ENCODE results near the gene FRMD4B. TPM values are rescaled to one million over a fixed set of nuclear protein-coding genes. Genes with fewer than 3 reads are reported as not detected.
"Not testable (repeated sequence)": the region's sequence is repeated elsewhere in the genome, so short reads cannot be mapped to it uniquely, and the experiment has no call there.

FRMD4B gene
- polyA plus RNA-seq, 3 donors: 42.9 to 52.3 (median 47.5) TPM

GRCh38 chr3:69292185-69292584, 93.7 kb downstream of the FRMD4B start:
- DNase-seq (ENCODE audit: low read depth in 3 of 3, low spot score in 2 of 3): no peak

- no peak for DNase-seq (ENCODE audit: low read depth in 3 of 3, low spot score in 2 of 3)
Measured at GRCh38 chr3:69290430-69290829, 95.5 kb downstream of the FRMD4B start.

- DNase-seq (ENCODE audit: low read depth in 3 of 3, low spot score in 2 of 3): no peak
Measured at GRCh38 chr3:69290006-69290405, 95.9 kb downstream of the FRMD4B start.

DNA sequence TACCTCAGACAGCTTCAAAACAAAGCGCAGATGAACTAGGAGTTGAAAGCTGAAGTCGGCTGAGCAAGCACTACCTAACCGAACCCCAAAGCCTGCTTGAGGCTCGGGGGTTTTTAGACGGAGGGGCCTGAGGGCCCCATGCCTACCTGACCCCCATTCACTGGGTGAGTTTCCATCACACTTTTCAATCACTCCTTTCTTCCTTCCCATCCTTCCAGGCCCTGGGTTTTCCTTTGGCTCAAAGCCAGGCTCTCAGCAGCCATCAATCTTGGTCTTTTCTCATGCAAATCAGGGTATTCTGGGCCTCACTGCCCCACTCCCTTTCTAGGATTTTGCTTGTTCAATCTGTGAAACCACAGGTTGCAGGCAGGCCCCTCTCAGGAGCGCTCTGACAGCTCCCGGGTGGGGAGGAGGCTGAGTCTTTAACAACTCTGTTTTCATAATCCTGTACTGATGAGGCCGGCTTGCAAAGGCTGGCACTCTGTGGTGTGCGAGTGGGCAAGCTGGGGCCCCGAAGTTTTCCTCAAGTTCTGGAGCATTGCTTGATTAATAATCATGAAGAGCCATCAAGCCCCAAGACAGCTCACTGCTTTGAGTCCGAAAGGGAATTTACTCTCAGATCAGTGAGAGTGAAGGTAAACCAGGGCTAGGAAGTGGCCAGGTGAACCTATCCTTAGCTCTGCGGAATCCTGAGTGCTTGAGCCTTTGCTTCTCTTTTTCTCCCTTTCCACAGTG, 97.6 kb downstream of the FRMD4B start:
- no peak for DNase-seq (ENCODE audit: low read depth in 3 of 3, low spot score in 2 of 3)

DNA sequence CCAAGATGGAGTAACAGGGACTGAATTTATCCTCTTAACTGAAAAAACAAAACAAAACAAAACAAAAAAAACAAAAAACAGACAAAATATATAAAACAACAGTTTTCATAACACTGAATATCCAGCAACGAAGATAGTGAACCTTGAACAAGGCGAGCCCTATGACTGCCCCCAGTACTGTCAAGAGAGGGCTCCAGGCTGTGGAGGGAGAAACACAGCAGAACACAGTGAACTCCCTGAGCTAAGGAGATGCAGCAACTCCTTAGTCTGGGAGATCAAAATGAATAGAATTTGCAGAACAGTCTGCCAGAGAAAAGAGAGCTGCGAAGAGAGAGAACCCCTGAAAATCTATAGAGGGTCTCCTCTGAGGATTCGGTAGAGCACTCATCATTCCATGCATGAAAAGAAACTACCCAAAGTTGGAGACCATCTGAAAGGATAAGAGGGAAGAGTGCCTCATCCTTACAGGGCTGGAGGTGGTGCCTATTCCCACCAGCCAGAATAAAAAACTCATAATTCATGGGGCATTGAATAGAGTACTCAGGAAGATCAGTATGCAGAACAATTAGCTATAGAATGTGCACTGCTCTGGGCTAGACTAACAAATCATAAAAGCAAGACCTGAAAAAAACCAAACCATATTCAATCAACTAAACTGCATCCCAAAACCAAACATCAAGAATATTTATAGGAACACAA, 101.8 kb downstream of the FRMD4B start:
- no peak for DNase-seq (ENCODE audit: low read depth in 3 of 3, low spot score in 2 of 3)

DNA sequence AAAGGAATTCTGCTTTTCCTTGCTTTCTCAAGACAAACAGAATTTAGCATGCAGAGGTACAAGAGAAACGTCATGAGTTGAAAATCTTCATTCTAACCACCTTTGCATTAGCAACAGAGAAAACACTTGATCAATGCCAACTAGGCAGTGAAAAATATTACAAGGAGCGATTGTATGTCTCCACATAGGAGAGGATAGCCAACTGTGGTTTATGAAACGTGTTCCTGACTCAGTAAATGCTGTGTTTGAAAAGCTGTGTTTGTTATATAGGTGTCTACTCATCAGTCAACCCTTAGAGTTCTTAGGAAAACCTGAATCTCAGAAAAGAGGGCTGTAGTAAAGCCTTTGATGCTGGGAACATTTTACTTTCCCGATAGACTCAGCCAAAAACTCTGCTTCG, 102.4 kb downstream of the FRMD4B start:
- no peak for DNase-seq (ENCODE audit: low read depth in 3 of 3, low spot score in 2 of 3)

DNA sequence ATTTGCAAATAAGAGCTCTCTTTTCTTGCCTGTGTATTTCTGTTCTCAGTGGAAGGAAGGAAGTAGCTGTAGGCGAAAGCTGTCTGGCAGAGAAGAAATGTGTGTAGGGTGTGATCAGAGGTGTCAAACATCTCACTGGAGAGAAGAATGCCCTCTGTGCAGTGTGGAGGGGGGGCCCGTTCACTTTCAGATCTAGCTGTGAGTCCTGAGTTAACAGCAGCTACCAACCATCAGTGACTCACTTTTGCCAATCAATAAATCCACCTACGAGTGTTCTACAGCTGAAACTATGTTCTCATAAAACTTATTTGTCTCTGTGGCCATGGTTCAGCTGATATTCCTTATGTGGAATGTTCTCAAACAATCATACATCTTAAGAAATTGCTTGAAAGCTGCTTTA, 103.7 kb downstream of the FRMD4B start:
- no peak for DNase-seq (ENCODE audit: low read depth in 3 of 3, low spot score in 2 of 3)

GRCh38 chr3:69277403-69277802, 108.5 kb downstream of the FRMD4B start:
- not testable (repeated sequence) for DNase-seq (ENCODE audit: low read depth in 3 of 3, low spot score in 2 of 3)

GRCh38 chr3:69276884-69277283, 109.0 kb downstream of the FRMD4B start:
- no peak for DNase-seq (ENCODE audit: low read depth in 3 of 3, low spot score in 2 of 3)

GRCh38 chr3:69276191-69276590, 109.7 kb downstream of the FRMD4B start:
- DNase-seq (ENCODE audit: low read depth in 3 of 3, low spot score in 2 of 3): not testable (repeated sequence)

DNA sequence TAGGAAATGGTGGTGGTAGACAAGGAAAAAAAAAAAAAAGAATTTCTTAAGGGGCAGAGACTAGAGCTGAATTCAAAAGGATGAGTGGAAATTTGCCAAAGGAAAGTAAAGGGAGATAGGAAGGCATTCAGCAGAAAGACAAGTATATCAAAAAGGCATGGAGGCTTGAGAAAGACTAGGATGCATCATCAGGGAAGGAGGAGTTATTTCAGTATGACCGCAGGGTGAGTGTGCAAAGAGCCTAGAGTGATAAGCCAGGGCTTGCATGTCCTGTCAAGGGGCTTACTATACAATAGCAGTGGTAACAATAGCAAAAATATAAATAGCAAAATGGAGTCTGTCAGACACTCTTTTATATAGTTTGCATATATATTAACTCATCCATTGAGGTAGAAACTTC, 112.0 kb downstream of the FRMD4B start:
- no peak for DNase-seq (ENCODE audit: low read depth in 3 of 3, low spot score in 2 of 3)

DNA sequence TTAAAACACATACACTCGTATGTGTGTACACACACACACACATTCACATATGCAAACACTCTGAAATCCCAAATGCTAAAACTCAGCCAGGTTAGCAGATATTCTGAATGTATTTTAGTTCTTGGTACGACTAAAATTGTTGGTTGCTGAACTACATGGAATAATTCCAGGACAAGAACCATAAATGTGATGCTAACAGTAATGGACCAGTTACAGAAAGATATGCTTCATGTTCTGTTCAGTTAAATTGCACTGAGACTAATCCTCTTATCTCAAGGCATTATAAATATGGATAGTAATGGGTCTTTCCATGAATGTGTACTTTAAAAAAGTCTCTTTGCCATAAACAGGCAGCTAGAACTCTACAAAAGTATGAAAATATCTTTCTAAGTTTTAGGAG, 113.3 kb downstream of the FRMD4B start:
- no peak for DNase-seq (ENCODE audit: low read depth in 3 of 3, low spot score in 2 of 3)

GRCh38 chr3:69271098-69271497, 114.8 kb downstream of the FRMD4B start:
- DNase-seq (ENCODE audit: low read depth in 3 of 3, low spot score in 2 of 3): no peak

DNA sequence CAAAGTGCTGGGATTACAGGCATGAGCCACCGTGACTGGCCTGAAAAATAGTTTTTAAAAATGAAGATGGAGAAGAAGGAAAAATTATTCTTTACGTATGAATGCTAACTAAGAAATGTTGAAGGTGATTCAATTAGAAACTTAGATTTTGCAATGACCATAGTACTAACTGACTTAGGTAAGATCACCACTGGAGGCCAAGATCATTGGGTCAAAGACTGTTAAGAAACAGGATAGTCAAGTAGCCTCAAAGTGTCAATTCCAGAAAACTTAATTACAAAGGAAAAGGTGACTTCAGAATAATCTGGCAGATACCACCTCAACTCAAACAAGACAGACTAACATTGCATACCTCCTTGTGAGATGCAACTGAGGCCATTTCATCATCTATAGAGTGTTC, 119.3 kb downstream of the FRMD4B start:
- no peak for DNase-seq (ENCODE audit: low read depth in 3 of 3, low spot score in 2 of 3)

DNA sequence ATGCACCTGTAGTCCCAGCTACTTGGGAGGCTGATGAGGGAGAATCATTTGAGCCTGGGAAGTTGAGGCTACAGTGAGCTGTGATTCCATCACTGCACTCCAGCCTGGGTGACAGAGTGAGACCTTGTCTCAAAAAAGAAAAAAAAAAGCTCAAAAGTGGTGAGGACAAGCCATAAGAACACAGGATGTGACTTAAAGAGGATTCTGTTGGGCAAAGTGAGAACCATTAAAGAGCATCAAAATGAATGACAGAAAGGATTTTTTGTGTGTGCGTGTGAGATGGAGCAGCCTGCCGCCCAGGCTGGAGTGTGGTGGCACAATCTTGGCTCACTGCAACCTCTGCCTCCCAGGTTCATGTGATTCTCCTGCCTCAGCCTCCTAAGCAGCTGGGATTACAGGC, 119.8 kb downstream of the FRMD4B start:
- not testable (repeated sequence) for DNase-seq (ENCODE audit: low read depth in 3 of 3, low spot score in 2 of 3)

- DNase-seq (ENCODE audit: low read depth in 3 of 3, low spot score in 2 of 3): not testable (repeated sequence)
Measured at GRCh38 chr3:69260843-69261405, 125.0 kb downstream of the FRMD4B start.

DNA sequence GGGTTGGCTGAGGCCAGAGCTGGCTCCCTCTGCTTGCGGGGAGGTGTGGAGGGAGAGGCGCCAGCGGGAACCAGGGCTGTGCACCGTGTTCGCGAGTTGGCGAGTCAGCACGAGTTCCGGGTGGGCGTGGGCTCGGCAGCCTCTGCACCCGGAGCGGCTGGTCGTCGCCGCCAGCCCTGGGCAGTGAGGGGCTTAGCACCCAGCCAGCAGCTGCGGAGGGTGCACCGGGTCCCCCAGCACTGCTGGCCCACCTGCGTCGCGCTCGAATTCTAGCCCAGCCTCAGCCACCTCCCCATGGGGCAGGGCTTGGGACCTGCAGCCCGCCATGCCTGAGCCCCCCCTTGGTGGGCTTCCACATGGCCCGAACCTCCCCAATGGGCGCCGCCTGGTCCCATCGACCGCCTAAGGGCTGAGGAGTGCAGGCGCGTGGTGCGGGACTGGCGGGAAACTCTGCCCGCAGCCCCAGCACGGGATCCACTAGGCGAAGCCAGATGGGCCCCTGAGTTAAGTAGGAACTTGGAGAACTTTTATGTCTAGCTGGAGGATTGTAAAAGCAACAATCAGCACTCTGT, 125.6 kb downstream of the FRMD4B start:
- no peak for DNase-seq (ENCODE audit: low read depth in 3 of 3, low spot score in 2 of 3)

GRCh38 chr3:69259125-69259524, 126.8 kb downstream of the FRMD4B start:
- no peak for DNase-seq (ENCODE audit: low read depth in 3 of 3, low spot score in 2 of 3)

DNA sequence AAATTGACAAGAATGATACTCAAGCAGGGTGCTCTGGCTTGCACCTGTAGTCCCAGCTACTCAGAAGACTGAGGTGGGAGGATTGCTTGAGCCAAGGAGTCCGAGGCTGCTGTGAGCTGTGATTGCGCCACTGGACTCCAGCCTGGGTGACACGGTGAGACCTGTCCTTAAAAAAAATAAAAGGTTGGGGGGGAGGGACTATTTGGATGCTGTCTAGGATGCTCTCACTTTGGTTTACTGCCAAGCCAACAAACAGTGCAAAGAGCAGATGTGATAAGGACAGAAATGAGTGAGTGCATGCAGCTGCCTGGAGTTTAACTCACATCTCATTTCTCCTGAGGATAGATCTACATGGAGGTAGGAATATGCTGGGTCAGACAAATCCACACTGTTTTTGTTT, 130.0 kb downstream of the FRMD4B start:
- DNase-seq (ENCODE audit: low read depth in 3 of 3, low spot score in 2 of 3): no peak

DNA sequence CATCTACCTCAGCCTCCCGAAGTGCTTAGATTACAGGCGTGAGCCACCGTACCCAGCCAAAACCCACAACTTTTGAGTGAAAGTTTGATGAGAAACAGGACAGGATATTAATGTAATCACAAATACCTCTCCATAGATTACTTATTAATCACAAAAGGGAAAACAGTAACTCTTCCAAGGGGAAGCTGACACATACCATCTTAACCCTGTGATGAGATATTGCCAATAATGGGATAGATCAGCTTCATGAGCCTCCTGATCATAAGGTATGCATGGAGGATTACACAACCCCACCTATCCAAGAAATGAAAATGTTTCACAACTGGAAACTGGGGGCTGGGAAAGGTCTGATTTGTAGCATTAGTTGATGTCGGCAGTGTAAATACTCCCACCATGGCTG, 131.5 kb downstream of the FRMD4B start:
- DNase-seq (ENCODE audit: low read depth in 3 of 3, low spot score in 2 of 3): no peak

DNA sequence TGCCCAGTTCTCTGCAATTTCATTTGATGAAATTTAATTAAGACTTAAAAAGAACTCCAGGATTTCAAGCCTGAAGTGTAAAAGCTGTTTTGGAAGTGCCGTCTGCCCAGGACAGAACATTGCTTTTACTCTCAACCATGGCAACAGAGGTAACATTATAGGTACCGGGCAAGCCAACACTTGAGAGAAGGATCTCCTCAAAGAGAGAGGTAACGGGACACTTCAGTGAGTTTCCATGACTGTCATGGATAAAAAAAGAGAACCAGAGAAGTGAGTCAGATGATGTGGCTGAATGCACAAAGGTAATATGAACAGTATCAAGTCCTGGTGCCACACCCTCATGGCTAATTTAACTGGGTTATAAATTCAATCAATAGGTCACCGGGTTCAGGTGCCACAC, 133.3 kb downstream of the FRMD4B start:
- no peak for DNase-seq (ENCODE audit: low read depth in 3 of 3, low spot score in 2 of 3)

DNA sequence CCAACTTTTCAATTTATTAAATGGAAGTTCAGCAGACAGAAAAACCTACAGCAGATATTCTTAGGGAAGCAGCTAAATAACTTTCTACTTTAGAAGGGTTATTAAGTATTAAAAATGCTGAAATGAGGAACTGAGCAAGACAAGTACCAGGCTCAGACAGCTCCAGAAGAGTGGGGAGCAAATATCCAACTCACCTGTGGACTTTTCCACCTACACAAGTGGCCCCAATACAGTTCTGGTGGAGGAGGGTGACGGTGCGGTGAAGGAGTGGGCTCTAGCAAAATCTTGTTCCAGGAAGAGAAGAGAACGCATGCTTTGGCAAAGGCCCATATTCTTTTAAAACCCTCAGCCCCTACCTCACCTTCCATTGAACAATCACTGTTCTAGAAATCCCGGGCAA, 133.7 kb downstream of the FRMD4B start:
- no peak for DNase-seq (ENCODE audit: low read depth in 3 of 3, low spot score in 2 of 3)
